Heart left ventricle (tissue), 13 donors: ENCODE data around the gene RIPK4.

Experiments
- CTCF ChIP-seq, 12 donors: fragments of 200-600 bp; sonication (generic) in 4 of 12; IDR thresholded peaks; one replicate each; pipeline versions ENCODE4 v1.5.0 to v1.8.0; 2018 to 2022; ENCODE audit warnings: antibody characterized with exemption in 12 of 12, mild to moderate bottlenecking in 5 of 12
- POLR2A ChIP-seq, 2 donors: fragments of 450-650 bp; IDR thresholded peaks; one replicate each; pipeline ENCODE4 v1.6.1; 2017; ENCODE audit warnings: antibody characterized with exemption in 2 of 2, mild to moderate bottlenecking in 2 of 2, moderate library complexity in 2 of 2
- donor health status: ischemic (EF 13 %, LVEDD 7.1; RV severe dilation, severe dysfunction).
- donor health status: DM: no; HTN: yes; CAD: no.
- donor health status: DM: no; HTN: no; CAD: no.
- donor health status: ischemic (EF 25% LVEDD 6.9; RV normal size, moderate dysfunction).
- donor health status: ischemic (EF 25% LVEDD 5.7; RV mildly dilated, moderate dysfunction).
- donor health status: ischemic (EF 35%, LVEDD 5.7; RV mildly dilated, moderate dysfunction).
- donor health status: nonischemic (EF 11% LVEDD 7.7; RV severe dilation, severe dysfunction).
- donor health status: DM: yes; HTN: yes; CAD: no.
- donor health status: PGD.
- donor health status: ischemic (EF 29% LVEDD 5.4; RV normal size, mild dysfunction).
- donor health status: nonischemic (EF 23%, LVEDD 6.1; RV moderate dilation, normal function).

DNA sequence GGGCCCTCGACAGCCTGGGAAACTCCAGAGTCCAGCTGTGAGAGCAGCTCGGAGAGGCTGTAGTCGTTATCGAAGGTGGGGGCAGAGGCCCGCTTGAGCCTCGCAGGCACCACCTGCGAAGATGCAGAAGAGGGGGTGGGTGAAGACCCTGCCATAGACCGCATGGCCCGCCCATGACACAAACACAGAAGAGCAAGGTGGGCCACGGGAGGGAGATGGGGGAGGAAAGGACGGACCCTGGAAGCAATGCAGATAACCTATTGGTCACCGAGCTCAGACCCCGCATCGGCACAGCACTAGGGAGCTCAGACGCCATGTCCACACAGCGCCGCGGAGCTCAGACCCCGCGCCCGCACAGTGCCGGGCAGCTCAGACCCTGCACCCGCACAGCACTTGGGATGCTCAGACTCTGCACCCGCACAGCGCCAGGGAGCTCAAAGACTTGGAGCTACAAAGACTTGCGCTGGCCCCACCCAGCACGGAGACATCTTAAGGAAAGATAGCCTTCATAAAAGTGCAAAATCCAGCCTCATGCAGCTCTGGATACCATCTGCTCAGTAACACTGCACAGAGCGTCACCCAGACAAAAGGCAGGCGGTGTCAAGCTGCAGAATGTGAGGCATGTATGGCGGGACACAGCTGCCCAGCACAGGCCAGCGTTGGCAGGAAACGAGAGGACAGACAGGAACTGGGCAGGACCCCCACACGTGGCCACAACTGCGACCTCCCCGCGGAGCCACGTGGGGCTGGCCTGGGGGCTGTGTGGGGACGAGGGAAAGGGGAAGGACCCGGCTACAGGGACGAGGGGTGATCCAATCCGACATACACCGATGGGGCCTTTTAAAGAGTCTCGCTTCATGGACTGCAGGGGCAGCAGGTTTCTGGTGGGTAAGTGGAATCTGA is 22.6 kb downstream of the RIPK4 start:
- no peak for TF ChIP-seq CTCF (IDR thresholded peaks at IDR 0.05)
- TF ChIP-seq POLR2A (IDR thresholded peaks at IDR 0.05), result no peak
